SK-N-SH (cell line): ENCODE results near the gene CXCR3. TPM values are rescaled to one million over a fixed set of nuclear protein-coding genes. Genes with fewer than 3 reads are reported as not detected.

Experiments used
- CTCF ChIA-PET: fragments of 300-600, 350-600 bp; formaldehyde crosslinking; extraction: SDS; loops from one replicate; lab custom pipeline; 2021; lab: Yijun Ruan, JAX
- POLR2A ChIA-PET: fragments of 350-600 bp; sonication (Branson Sonifier 250); formaldehyde crosslinking; extraction: SDS; loops from one replicate; lab custom pipeline; 2020; ENCODE audit warnings: antibody characterized with exemption, inconsistent platforms; lab: Yijun Ruan, JAX
- DNase-seq: peaks from one replicate; pipeline ENCODE4 v3.0.0; 2012
- H2AFZ ChIP-seq: fragments of 200-600 bp; sonication (generic); 2 replicates; pipeline ENCODE4 v1.8.1; 2016; ENCODE audit warnings: antibody characterized with exemption, mild to moderate bottlenecking, low read depth
- H3F3A ChIP-seq: fragments of 200-600 bp; sonication (generic); replicated peaks from 2 replicates; pipeline ENCODE3; 2016; ENCODE audit warnings: antibody characterized with exemption, mild to moderate bottlenecking; ENCODE audit not compliant: insufficient read depth
- H3K27ac ChIP-seq, 2 experiments: fragments of 200-500 bp in 1 of 2; fragments of 200-600 bp in 1 of 2; sonication (Bioruptor generic) in 1 of 2; sonication (generic), shearing (Covaris generic) in 1 of 2; 2 replicates each; pipeline versions ENCODE4 v1.5.1 to v1.6.1; 2014 to 2016; ENCODE audit warnings: low read depth in 2 of 2, inconsistent platforms in 1 of 2, low read length in 1 of 2, mild to moderate bottlenecking in 1 of 2, mixed read lengths in 1 of 2
- H3K27me3 ChIP-seq: fragments of 200-600 bp; sonication (generic), shearing (Covaris generic); 2 replicates; pipeline ENCODE4 v1.6.1; 2016; ENCODE audit warnings: mixed run types; ENCODE audit not compliant: insufficient read depth
- H3K36me3 ChIP-seq, 2 experiments: fragments of 200-500 bp in 1 of 2; fragments of 200-600 bp in 1 of 2; sonication (Bioruptor generic) in 1 of 2; sonication (generic) in 1 of 2; replicated peaks in 1 of 2; 2 replicates each; pipeline versions ENCODE3 to v1.5.1; 2014 to 2016; ENCODE audit warnings: low read length in 1 of 2, mild to moderate bottlenecking in 1 of 2; ENCODE audit not compliant: insufficient read depth in 2 of 2, control insufficient read depth in 1 of 2
- H3K4me1 ChIP-seq, 2 experiments: fragments of 200-500 bp in 1 of 2; fragments of 200-600 bp in 1 of 2; sonication (Bioruptor generic) in 1 of 2; sonication (generic), shearing (Covaris generic) in 1 of 2; 2 replicates each; pipeline versions ENCODE4 v1.5.1 to v1.6.1; 2014 to 2016; ENCODE audit warnings: low read depth in 1 of 2, low read length in 1 of 2, mixed run types in 1 of 2; ENCODE audit not compliant: insufficient read depth in 2 of 2, control insufficient read depth in 1 of 2
- H3K4me2 ChIP-seq: fragments of 200-600 bp; sonication (generic), shearing (Covaris generic); 2 replicates; pipeline ENCODE4 v1.6.1; 2017; ENCODE audit warnings: mixed run types
- H3K4me3 ChIP-seq, 2 experiments: fragments of 200-500 bp in 1 of 2; fragments of 200-600 bp in 1 of 2; sonication (Bioruptor generic) in 1 of 2; sonication (generic), shearing (Covaris generic) in 1 of 2; 2 replicates each; pipeline versions ENCODE4 v1.5.1 to v1.8.1; 2014 to 2016; ENCODE audit warnings: low read depth in 2 of 2, inconsistent platforms in 1 of 2, low read length in 1 of 2, mild to moderate bottlenecking in 1 of 2, mixed read lengths in 1 of 2, moderate library complexity in 1 of 2
- H3K79me2 ChIP-seq: fragments of 200-600 bp; sonication (generic); 2 replicates; pipeline ENCODE4 v1.8.1; 2017; ENCODE audit warnings: mild to moderate bottlenecking; ENCODE audit not compliant: insufficient read depth
- H3K9ac ChIP-seq: fragments of 200-600 bp; sonication (generic); 2 replicates; pipeline ENCODE4 v1.6.1; 2017; ENCODE audit warnings: mixed run types
- H3K9me2 ChIP-seq: fragments of 200-600 bp; sonication (generic); 2 replicates; pipeline ENCODE4 v1.6.1; 2017; ENCODE audit warnings: mixed run types
- H3K9me3 ChIP-seq: fragments of 200-600 bp; sonication (generic); 2 replicates; pipeline ENCODE4 v1.6.1; 2017; ENCODE audit warnings: mixed run types, mild to moderate bottlenecking, moderate library complexity
- H4K20me1 ChIP-seq: fragments of 200-600 bp; sonication (generic); 2 replicates; pipeline ENCODE4 v1.6.1; 2017; ENCODE audit warnings: mild to moderate bottlenecking, mixed run types; ENCODE audit not compliant: insufficient read depth
- CHD2 ChIP-seq: fragments of 150-350 bp; IDR thresholded peaks from 2 replicates; pipeline ENCODE4 v1.6.1; 2018; ENCODE audit warnings: low read length; ENCODE audit not compliant: partially characterized antibody
- EP300 ChIP-seq, 2 experiments: IDR thresholded peaks; 2 replicates each; pipeline versions ENCODE4 v1.4.0 to v1.6.1; 2012; ENCODE audit warnings: borderline replicate concordance in 1 of 2, low read depth in 1 of 2, low read length in 1 of 2
- GABPA ChIP-seq: IDR thresholded peaks from 2 replicates; pipeline ENCODE4 v1.4.0; 2012; ENCODE audit warnings: low read depth, mild to moderate bottlenecking
- JUND ChIP-seq: IDR thresholded peaks from 2 replicates; pipeline ENCODE4 v1.4.0; 2012
- MXI1 ChIP-seq: IDR thresholded peaks from 2 replicates; pipeline ENCODE4 v1.6.1; 2012; ENCODE audit warnings: mild to moderate bottlenecking, low read depth, low read length, improper control_type of control experiment
- NFIC ChIP-seq: IDR thresholded peaks from 2 replicates; pipeline ENCODE4 v1.4.0; 2012; ENCODE audit warnings: borderline replicate concordance
- NRF1 ChIP-seq: IDR thresholded peaks from 2 replicates; pipeline ENCODE4 v1.6.1; 2012; ENCODE audit warnings: low read depth, mild to moderate bottlenecking, low read length
- POLR2AphosphoS5 ChIP-seq: IDR thresholded peaks from 2 replicates; pipeline ENCODE4 v1.6.1; 2012; ENCODE audit warnings: low read depth, low read length
- RAD21 ChIP-seq: IDR thresholded peaks from 2 replicates; pipeline ENCODE4 v1.6.1; 2012; ENCODE audit warnings: mild to moderate bottlenecking, low read length
- RFX5 ChIP-seq: IDR thresholded peaks from 2 replicates; pipeline ENCODE4 v1.6.1; 2012; ENCODE audit warnings: mild to moderate bottlenecking, improper control_type of control experiment, low read length
- RXRA ChIP-seq: IDR thresholded peaks from 2 replicates; pipeline ENCODE4 v1.4.0; 2012; ENCODE audit warnings: low read depth, mild to moderate bottlenecking, borderline replicate concordance
- TAF1 ChIP-seq: IDR thresholded peaks from 2 replicates; pipeline ENCODE4 v1.6.1; 2012; ENCODE audit warnings: low read depth, mild to moderate bottlenecking, low read length, moderate library complexity, borderline replicate concordance
- TEAD4 ChIP-seq: IDR thresholded peaks from 2 replicates; pipeline ENCODE4 v1.4.0; 2012; ENCODE audit warnings: mild to moderate bottlenecking, borderline replicate concordance; ENCODE audit not compliant: insufficient read depth
- USF2 ChIP-seq: fragments of 150-350 bp; IDR thresholded peaks from 2 replicates; pipeline ENCODE4 v1.6.1; 2017; ENCODE audit warnings: antibody characterized with exemption, low read length, low read depth, borderline replicate concordance
- YY1 ChIP-seq: IDR thresholded peaks from 2 replicates; pipeline ENCODE4 v1.4.0; 2012; ENCODE audit warnings: low read depth, mild to moderate bottlenecking
- WGBS: methylation state at CpG from one replicate; pipeline ENCODE4 v1.1.6; 2017; ENCODE audit warnings: low lambda C conversion rate; 5-methylcytosine and 5-hydroxymethylcytosine counted together
- polyA plus RNA-seq, 3 experiments: library from polyadenylated mRNA; depleted of rRNA; stranded (reverse); fragments of >200 nt; gene quantifications; 2 replicates each; pipeline ENCODE4 v1.2.3, GENCODE V29; 2012

CXCR3 gene
- polyA plus RNA-seq, 1 of the 3 experiments (the other 2 are of a cell fraction) = not detected

DNA sequence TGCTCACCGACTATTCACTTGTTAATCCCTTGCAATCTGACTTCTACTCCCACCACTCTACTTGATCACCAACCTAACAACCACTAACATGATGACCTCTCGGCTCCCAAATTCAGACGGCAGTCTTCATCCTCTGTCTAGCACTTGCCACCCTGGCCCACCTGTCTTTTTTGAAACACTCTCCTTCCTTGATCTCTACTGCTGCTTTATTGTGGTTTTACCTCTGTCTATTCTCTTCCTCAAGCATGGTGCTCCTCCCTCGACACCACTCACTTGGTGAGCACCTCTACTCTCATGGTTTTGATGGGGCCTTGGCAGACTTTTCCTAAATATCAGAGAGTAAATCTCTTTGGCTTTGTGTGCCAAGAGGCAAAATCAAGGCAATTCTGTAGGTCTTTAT is 21.7 kb upstream of the CXCR3 start:
- Histone ChIP-seq H3K79me2 (no peaks in the 10 kb centered on the region), H3K36me3 (no peaks in the 10 kb centered on the region), H4K20me1 (no peaks in the 10 kb centered on the region), H3K4me3 (no peak overlapping the region), H3F3A (no peaks in the 10 kb centered on the region), H3K9ac (no peak overlapping the region), H2AFZ (no peak overlapping the region), H3K27me3 (no peaks in the 10 kb centered on the region), H3K4me2 (no peak overlapping the region), H3K4me1 (0 out of 4 replicates have a peak, but pooled peaks cover 0 to 4% of the 10 kb centered on the region in 2 experiments), H3K9me3 (no peaks in the 10 kb centered on the region), H3K9me2 (no peaks in the 10 kb centered on the region), H3K27ac (no peak overlapping the region)
- POLR2A ChIA-PET = no interaction called here
- CTCF ChIA-PET = no interaction called here
- no peak for DNase-seq
- no peak for TF ChIP-seq RAD21
- no peak for TF ChIP-seq GABPA
- TF ChIP-seq TAF1 = no peak
- no peak for TF ChIP-seq JUND
- no peak for TF ChIP-seq TEAD4
- TF ChIP-seq USF2 = no peak
- no peak for TF ChIP-seq RXRA
- WGBS = 40% methylated on average over 4 of the region's 4 CpGs

DNA sequence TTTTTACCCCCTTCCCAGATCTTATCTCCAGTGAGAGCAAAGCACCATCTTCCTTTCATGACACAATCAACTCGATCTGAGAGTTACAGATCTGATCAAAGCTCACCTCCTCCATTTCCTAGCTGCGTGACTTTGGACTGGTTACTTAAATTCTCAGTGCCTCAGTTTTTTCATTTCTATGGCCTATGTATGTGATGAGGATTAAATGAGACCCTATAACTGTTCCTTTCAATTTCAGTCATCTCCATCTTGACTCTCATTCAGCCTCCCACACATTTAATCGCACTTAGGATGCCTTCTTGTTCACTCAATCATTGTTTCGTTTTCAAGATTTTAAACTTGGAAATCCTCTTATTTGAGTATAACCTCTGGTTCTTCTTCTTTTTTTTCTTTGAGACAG is 20.1 kb upstream of the CXCR3 start:
- H3K36me3 ChIP-seq = no peaks in the 10 kb centered on the region
- no peak for TF ChIP-seq POLR2AphosphoS5
- no peak for TF ChIP-seq EP300 (IDR thresholded peaks at IDR 0.05; ENCODE audit: borderline replicate concordance in 1 of 2, low read depth in 1 of 2, low read length in 1 of 2)
- TF ChIP-seq NFIC = no peak
- TF ChIP-seq MXI1 = no peak
- no peak for TF ChIP-seq RFX5
- TF ChIP-seq USF2 = no peak
- TF ChIP-seq RXRA = no peak
- TF ChIP-seq NRF1 = no peak
- no peak for TF ChIP-seq CHD2
- no peak for TF ChIP-seq YY1
- no peaks in the 10 kb centered on the region for H3F3A ChIP-seq
- H3K9me3 ChIP-seq = no peaks in the 10 kb centered on the region
- no peak overlapping the region for H3K27ac ChIP-seq
- no peak for DNase-seq
- H3K9me2 ChIP-seq = no peaks in the 10 kb centered on the region
- 0 out of 4 replicates have a peak, but pooled peaks cover 0 to 4% of the 10 kb centered on the region in 2 experiments for H3K4me1 ChIP-seq
- ChIA-PET POLR2A (no interaction called here), CTCF (no interaction called here)
- no peaks in the 10 kb centered on the region for H3K79me2 ChIP-seq
- no peaks in the 10 kb centered on the region for H4K20me1 ChIP-seq
- peak overlapping the region; percentile 69; the same call in 1 of the 2 replicates for H3K4me2 ChIP-seq
- no peak overlapping the region for H2AFZ ChIP-seq
- H3K4me3 ChIP-seq = no peak overlapping the region
- WGBS = 38% methylated on average over 4 of the region's 4 CpGs
- H3K9ac ChIP-seq = no peak overlapping the region
- no peaks in the 10 kb centered on the region for H3K27me3 ChIP-seq
